H9 (cell line): ENCODE results near the gene MMRN2. TPM values are rescaled to one million over a fixed set of nuclear protein-coding genes. Genes with fewer than 3 reads are reported as not detected.

ENCODE experiments used
- DNase-seq: peaks from one replicate; pipeline ENCODE4 v3.0.0-alpha.2; 2017
- H2AFZ ChIP-seq: one replicate; pipeline ENCODE4 v1.6.1; 2013; ENCODE audit warnings: mild to moderate bottlenecking, low read length, control low read depth, moderate library complexity
- H2AK5ac ChIP-seq: 2 replicates; pipeline ENCODE4 v1.6.1; 2013; ENCODE audit warnings: low read length, control low read depth, mixed read lengths; ENCODE audit not compliant: insufficient read length
- H2BK120ac ChIP-seq: one replicate; pipeline ENCODE4 v1.6.1; 2013; ENCODE audit warnings: low read depth, mild to moderate bottlenecking, low read length, control low read depth, inconsistent platforms; ENCODE audit not compliant: poor library complexity, severe bottlenecking
- H2BK12ac ChIP-seq: 2 replicates; pipeline ENCODE4 v1.6.1; 2013; ENCODE audit warnings: low read length, control low read depth, mixed read lengths, low read depth; ENCODE audit not compliant: insufficient read length
- H2BK15ac ChIP-seq: 2 replicates; pipeline ENCODE4 v1.6.1; 2013; ENCODE audit warnings: low read depth, low read length, control low read depth
- H2BK20ac ChIP-seq: one replicate; pipeline ENCODE4 v1.6.1; 2013; ENCODE audit warnings: low read depth, mild to moderate bottlenecking, low read length, control low read depth, inconsistent platforms; ENCODE audit not compliant: poor library complexity, severe bottlenecking
- H2BK5ac ChIP-seq: 2 replicates; pipeline ENCODE4 v1.6.1; 2013; ENCODE audit warnings: low read length, control low read depth, mixed read lengths; ENCODE audit not compliant: insufficient read length
- H3K14ac ChIP-seq: 2 replicates; pipeline ENCODE4 v1.6.1; 2013; ENCODE audit warnings: low read length, control low read depth; ENCODE audit not compliant: insufficient read depth
- H3K18ac ChIP-seq: 2 replicates; pipeline ENCODE4 v1.6.1; 2013; ENCODE audit warnings: low read depth, mild to moderate bottlenecking, mixed read lengths, low read length, control low read depth; ENCODE audit not compliant: insufficient read length
- H3K23ac ChIP-seq: 2 replicates; pipeline ENCODE4 v1.6.1; 2013; ENCODE audit warnings: low read length, control low read depth, mixed read lengths, low read depth; ENCODE audit not compliant: insufficient read length
- H3K23me2 ChIP-seq: 2 replicates; pipeline ENCODE4 v1.6.1; 2013; ENCODE audit warnings: low read depth, mild to moderate bottlenecking, mixed read lengths, low read length, control low read depth; ENCODE audit not compliant: insufficient read length, poor library complexity, severe bottlenecking
- H3K27ac ChIP-seq: 2 replicates; pipeline ENCODE4 v1.5.1; 2013; ENCODE audit warnings: low read length, control low read depth, mixed read lengths, low read depth; ENCODE audit not compliant: insufficient read length
- H3K27me3 ChIP-seq: 2 replicates; pipeline ENCODE4 v1.6.1; 2013; ENCODE audit warnings: low read length, control low read depth, inconsistent platforms; ENCODE audit not compliant: insufficient read depth
- H3K4ac ChIP-seq: 2 replicates; pipeline ENCODE4 v1.6.1; 2013; ENCODE audit warnings: low read depth, mild to moderate bottlenecking, control low read depth, inconsistent platforms, low read length, moderate library complexity
- H3K4me1 ChIP-seq: 2 replicates; pipeline ENCODE4 v1.6.1; 2013; ENCODE audit warnings: low read length, control low read depth, inconsistent platforms; ENCODE audit not compliant: insufficient read depth
- H3K4me2 ChIP-seq: 2 replicates; pipeline ENCODE4 v1.6.1; 2013; ENCODE audit warnings: low read length, control low read depth, mixed read lengths; ENCODE audit not compliant: insufficient read length, insufficient read depth
- H3K56ac ChIP-seq: 2 replicates; pipeline ENCODE4 v1.6.1; 2013; ENCODE audit warnings: low read depth, mild to moderate bottlenecking, mixed read lengths, low read length, control low read depth; ENCODE audit not compliant: insufficient read length
- H3K79me1 ChIP-seq: 2 replicates; pipeline ENCODE4 v1.6.1; 2013; ENCODE audit warnings: low read depth, mild to moderate bottlenecking, moderate library complexity, low read length, control low read depth, inconsistent platforms; ENCODE audit not compliant: insufficient read depth, poor library complexity, severe bottlenecking
- H3K79me2 ChIP-seq: 2 replicates; pipeline ENCODE4 v1.6.1; 2013; ENCODE audit warnings: low read length, control low read depth, inconsistent platforms; ENCODE audit not compliant: insufficient read depth
- H3K9ac ChIP-seq: 2 replicates; pipeline ENCODE4 v1.6.1; 2013; ENCODE audit warnings: low read length, control low read depth, mixed read lengths; ENCODE audit not compliant: insufficient read length; ENCODE audit errors: extremely low read depth
- H3K9me3 ChIP-seq: one replicate; pipeline ENCODE4 v1.6.1; 2013; ENCODE audit warnings: low read depth, low read length, inconsistent platforms; ENCODE audit not compliant: control insufficient read depth
- H3T11ph ChIP-seq: one replicate; pipeline ENCODE4 v1.6.1; 2013; ENCODE audit warnings: mild to moderate bottlenecking, low read length, control low read depth, inconsistent platforms
- H4K20me1 ChIP-seq: one replicate; pipeline ENCODE4 v1.6.1; 2013; ENCODE audit not compliant: control insufficient read depth, insufficient read length, insufficient read depth
- H4K5ac ChIP-seq: 2 replicates; pipeline ENCODE4 v1.6.1; 2013; ENCODE audit warnings: low read depth, mild to moderate bottlenecking, mixed read lengths, low read length, control low read depth; ENCODE audit not compliant: insufficient read length
- H4K8ac ChIP-seq: replicated peaks from 2 replicates; pipeline ENCODE4 v1.6.1; 2013; ENCODE audit warnings: low read length, control low read depth, mixed read lengths, low read depth; ENCODE audit not compliant: insufficient read length
- H4K91ac ChIP-seq: 2 replicates; pipeline ENCODE4 v1.6.1; 2013; ENCODE audit warnings: low read depth, mild to moderate bottlenecking, moderate library complexity, mixed read lengths, low read length, control low read depth; ENCODE audit not compliant: insufficient read length
- H3K27ac Mint-ChIP-seq, 3 experiments: 2 replicates in 2 of 3; 3 replicates in 1 of 3; pipeline ENCODE4 v1.8.0; 2020 to 2021; ENCODE audit warnings: mixed read lengths in 3 of 3, mild to moderate bottlenecking in 1 of 3, moderate library complexity in 1 of 3
- H3K27me3 Mint-ChIP-seq: 2 replicates; pipeline ENCODE4 v1.8.0; 2021; ENCODE audit warnings: low read depth, mild to moderate bottlenecking, moderate library complexity, mixed read lengths
- H3K36me3 Mint-ChIP-seq, 3 experiments: 2 replicates in 2 of 3; 3 replicates in 1 of 3; pipeline ENCODE4 v1.8.0; 2020 to 2021; ENCODE audit warnings: low read depth in 3 of 3, mixed read lengths in 3 of 3; ENCODE audit not compliant: insufficient read depth in 1 of 3
- H3K4me1 Mint-ChIP-seq, 2 experiments: 2 replicates each; pipeline ENCODE4 v1.8.0; 2020; ENCODE audit warnings: mixed read lengths in 2 of 2
- H3K4me3 Mint-ChIP-seq, 2 experiments: 2 replicates in 1 of 2; 3 replicates in 1 of 2; pipeline ENCODE4 v1.8.0; 2020 to 2021; ENCODE audit warnings: mild to moderate bottlenecking in 2 of 2, mixed read lengths in 2 of 2, moderate library complexity in 1 of 2
- H3K9me3 Mint-ChIP-seq, 2 experiments: 2 replicates in 1 of 2; 3 replicates in 1 of 2; pipeline ENCODE4 v1.8.0; 2020; ENCODE audit warnings: mild to moderate bottlenecking in 2 of 2, mixed read lengths in 2 of 2, moderate library complexity in 1 of 2
- WGBS: extraction: QIAGEN DNeasy Blood & Tissue Kit; methylation state at CpG from one replicate; pipeline ENCODE4 v1.1.7; 2013; ENCODE audit warnings: missing lambda C conversion rate, low lambda C conversion rate, mixed read lengths; ENCODE audit not compliant: insufficient read length; ENCODE audit errors: extremely low coverage; 5-methylcytosine and 5-hydroxymethylcytosine counted together
- total RNA-seq: library from RNA; stranded (reverse); gene quantifications from 2 replicates; pipeline ENCODE4 v1.2.1, GENCODE V29; 2021
- TF ChIP-seq, protein P1 (sequence below): fragments of 200-600 bp; sonication (generic); conservative IDR thresholded peaks from 3 replicates; pipeline ENCODE4 v1.8.0; 2021; ENCODE audit warnings: antibody characterized with exemption, mild to moderate bottlenecking

Gene MMRN2
- total RNA-seq, 1 experiment from 2014 or later = 1.0 TPM

GRCh38 chr10:86952106-86952505, 5.3 kb downstream of the MMRN2 start:
- H2BK120ac ChIP-seq = no peak overlapping the region
- no peaks in the 10 kb centered on the region for H3K79me1 ChIP-seq
- no peak overlapping the region for H4K8ac ChIP-seq
- H3K27me3 ChIP-seq = no peaks in the 10 kb centered on the region
- H3K18ac ChIP-seq = no peak overlapping the region
- H2BK5ac ChIP-seq = no peak overlapping the region
- no peaks in the 10 kb centered on the region for H3K23me2 ChIP-seq
- H2BK20ac ChIP-seq = no peak overlapping the region
- no peaks in the 10 kb centered on the region for H3K79me2 ChIP-seq
- no peak overlapping the region for H3K27ac ChIP-seq
- no peak overlapping the region for H2BK12ac ChIP-seq
- no peak overlapping the region for H3T11ph ChIP-seq
- no peak overlapping the region for H4K91ac ChIP-seq
- peaks cover 6% of the 10 kb centered on the region for H3K9me3 ChIP-seq
- H2AFZ ChIP-seq = no peak overlapping the region
- H3K14ac ChIP-seq = no peak overlapping the region
- H3K4me1 Mint-ChIP-seq = peaks cover 40 to 42% of the 10 kb centered on the region in 2 experiments
- H4K5ac ChIP-seq = no peak overlapping the region
- no peak for DNase-seq
- H2AK5ac ChIP-seq = no peak overlapping the region
- H4K20me1 ChIP-seq = no peaks in the 10 kb centered on the region
- H3K56ac ChIP-seq = no peak overlapping the region
- no CpG with 5 or more reads among the region's 7 CpGs for WGBS
- no peak overlapping the region for H3K27ac Mint-ChIP-seq
- H2BK15ac ChIP-seq = no peak overlapping the region
- H3K4me3 Mint-ChIP-seq = peak overlapping the region in 1 of 2 experiments; percentile 41; a peak in 1 of 5 replicates
- H3K36me3 Mint-ChIP-seq = peaks cover 16 to 29% (median 20%) of the 10 kb centered on the region in 3 experiments
- H3K9me3 Mint-ChIP-seq = peaks cover 22 to 32% of the 10 kb centered on the region in 2 experiments
- H3K23ac ChIP-seq = no peak overlapping the region
- peaks cover 15% of the 10 kb centered on the region; the same call in 1 of the 2 replicates for H3K4me1 ChIP-seq
- TF ChIP-seq, protein P1, sequence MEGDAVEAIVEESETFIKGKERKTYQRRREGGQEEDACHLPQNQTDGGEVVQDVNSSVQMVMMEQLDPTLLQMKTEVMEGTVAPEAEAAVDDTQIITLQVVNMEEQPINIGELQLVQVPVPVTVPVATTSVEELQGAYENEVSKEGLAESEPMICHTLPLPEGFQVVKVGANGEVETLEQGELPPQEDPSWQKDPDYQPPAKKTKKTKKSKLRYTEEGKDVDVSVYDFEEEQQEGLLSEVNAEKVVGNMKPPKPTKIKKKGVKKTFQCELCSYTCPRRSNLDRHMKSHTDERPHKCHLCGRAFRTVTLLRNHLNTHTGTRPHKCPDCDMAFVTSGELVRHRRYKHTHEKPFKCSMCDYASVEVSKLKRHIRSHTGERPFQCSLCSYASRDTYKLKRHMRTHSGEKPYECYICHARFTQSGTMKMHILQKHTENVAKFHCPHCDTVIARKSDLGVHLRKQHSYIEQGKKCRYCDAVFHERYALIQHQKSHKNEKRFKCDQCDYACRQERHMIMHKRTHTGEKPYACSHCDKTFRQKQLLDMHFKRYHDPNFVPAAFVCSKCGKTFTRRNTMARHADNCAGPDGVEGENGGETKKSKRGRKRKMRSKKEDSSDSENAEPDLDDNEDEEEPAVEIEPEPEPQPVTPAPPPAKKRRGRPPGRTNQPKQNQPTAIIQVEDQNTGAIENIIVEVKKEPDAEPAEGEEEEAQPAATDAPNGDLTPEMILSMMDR = no peak
- peaks cover 4% of the 10 kb centered on the region for H3K27me3 Mint-ChIP-seq
- no peak overlapping the region for H3K4me2 ChIP-seq
- no peak overlapping the region for H3K9ac ChIP-seq
- no peak overlapping the region for H3K4ac ChIP-seq
